ENCODE data around the gene ZFAND5.

Gene ZFAND5

GRCh38 chr9:72324974-72325373, 40.0 kb downstream of the ZFAND5 start:
- DNase-seq (ENCODE audit: low read depth in 2 of 2) = no peak

- no peak for DNase-seq (ENCODE audit: low read depth in 2 of 2)
Observed at GRCh38 chr9:72322678-72323077, 42.3 kb downstream of the ZFAND5 start.

- DNase-seq (ENCODE audit: low read depth in 2 of 2) = no peak
Observed at GRCh38 chr9:72322259-72322658, 42.7 kb downstream of the ZFAND5 start.

- DNase-seq (ENCODE audit: low read depth in 2 of 2) = no peak
Observed at GRCh38 chr9:72315510-72316311, 49.3 kb downstream of the ZFAND5 start.

GRCh38 chr9:72315089-72315509, 49.9 kb downstream of the ZFAND5 start:
- no peak for DNase-seq (ENCODE audit: low read depth in 2 of 2)

GRCh38 chr9:72313507-72313906, 51.5 kb downstream of the ZFAND5 start:
- DNase-seq (ENCODE audit: low read depth in 2 of 2) = no peak

- no peak for DNase-seq (ENCODE audit: low read depth in 2 of 2)
Observed at GRCh38 chr9:72312386-72312987, 52.5 kb downstream of the ZFAND5 start.

- no peak for DNase-seq (ENCODE audit: low read depth in 2 of 2)
Observed at GRCh38 chr9:72309364-72310133, 55.5 kb downstream of the ZFAND5 start.

- DNase-seq (ENCODE audit: low read depth in 2 of 2) = no peak
Observed at GRCh38 chr9:72306761-72307160, 58.2 kb downstream of the ZFAND5 start.

GRCh38 chr9:72305707-72306106, 59.3 kb downstream of the ZFAND5 start:
- DNase-seq (ENCODE audit: low read depth in 2 of 2) = no peak

- no peak for DNase-seq (ENCODE audit: low read depth in 2 of 2)
Observed at GRCh38 chr9:72305102-72305546, 59.9 kb downstream of the ZFAND5 start.

GRCh38 chr9:72304538-72304937, 60.5 kb downstream of the ZFAND5 start:
- DNase-seq (ENCODE audit: low read depth in 2 of 2) = no peak

Measured in stimulated activated CD8-positive, alpha-beta memory T cell treated with anti-CD3 and anti-CD28 coated beads, Interleukin-2, amount 100 ng/mL, for 48 hours (primary cell).